ENCODE data around the gene PPARD. TPM values are rescaled to one million over a fixed set of nuclear protein-coding genes. Genes with fewer than 3 reads are reported as not detected.
A peak's percentile ranks its signal among the peaks of the same experiment; 100 is the strongest.

The PPARD gene
- total RNA-seq, 1 experiment from 2014 or later: 26.8 TPM

DNA sequence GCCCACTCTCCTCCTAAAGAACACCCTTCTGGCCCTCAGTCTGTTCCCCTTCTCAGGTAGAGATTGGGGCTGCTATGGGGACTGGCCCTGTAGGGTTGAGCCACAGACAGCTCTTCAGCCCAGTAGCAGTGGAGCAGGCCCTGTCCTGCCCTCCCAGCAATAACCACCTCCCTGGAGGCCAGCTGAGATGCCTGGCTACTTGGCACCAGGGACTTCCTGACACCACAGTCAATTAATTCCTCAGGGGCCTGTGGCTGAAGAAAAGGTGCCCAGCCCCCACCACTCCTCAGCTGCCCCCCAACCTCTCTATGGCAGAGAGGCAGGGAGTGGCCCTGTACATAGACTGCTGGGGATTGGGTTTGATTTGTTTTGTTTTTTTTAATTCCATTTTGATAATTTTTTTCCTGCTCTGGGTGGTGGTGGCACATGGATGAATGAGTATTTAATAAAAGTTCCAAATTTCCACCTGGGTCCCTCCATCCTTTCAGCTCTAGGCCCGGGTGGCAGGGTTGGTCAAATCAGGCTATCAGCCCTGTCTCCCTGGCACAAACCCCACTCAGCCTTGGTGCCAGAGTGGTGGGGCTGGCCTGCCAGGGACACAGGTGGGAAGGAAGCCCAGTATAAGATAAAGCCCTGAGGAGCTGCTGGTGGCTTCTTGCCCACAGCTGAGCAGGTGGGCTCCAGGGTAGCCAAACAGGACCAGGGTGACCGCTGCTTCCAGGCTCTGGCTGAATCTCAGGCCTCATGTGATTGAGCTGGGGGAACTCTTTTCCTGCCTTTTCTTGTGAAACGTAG is 46.6 kb upstream of the PPARD start:
- intact Hi-C loops (cut with micrococcal nuclease; ENCODE audit: unreplicated experiment): loop anchor here (5.0 to 10.0 kb wide), 2 partner anchors 47 to 259 kb away; partner anchors contain the start of gene PPARD
- H3K27ac Mint-ChIP-seq (ENCODE audit: unreplicated experiment): no peak overlapping the region
- peaks cover 8% of the 10 kb centered on the region for H3K4me1 Mint-ChIP-seq (ENCODE audit: low read depth, unreplicated experiment)
- TF ChIP-seq, protein P1, sequence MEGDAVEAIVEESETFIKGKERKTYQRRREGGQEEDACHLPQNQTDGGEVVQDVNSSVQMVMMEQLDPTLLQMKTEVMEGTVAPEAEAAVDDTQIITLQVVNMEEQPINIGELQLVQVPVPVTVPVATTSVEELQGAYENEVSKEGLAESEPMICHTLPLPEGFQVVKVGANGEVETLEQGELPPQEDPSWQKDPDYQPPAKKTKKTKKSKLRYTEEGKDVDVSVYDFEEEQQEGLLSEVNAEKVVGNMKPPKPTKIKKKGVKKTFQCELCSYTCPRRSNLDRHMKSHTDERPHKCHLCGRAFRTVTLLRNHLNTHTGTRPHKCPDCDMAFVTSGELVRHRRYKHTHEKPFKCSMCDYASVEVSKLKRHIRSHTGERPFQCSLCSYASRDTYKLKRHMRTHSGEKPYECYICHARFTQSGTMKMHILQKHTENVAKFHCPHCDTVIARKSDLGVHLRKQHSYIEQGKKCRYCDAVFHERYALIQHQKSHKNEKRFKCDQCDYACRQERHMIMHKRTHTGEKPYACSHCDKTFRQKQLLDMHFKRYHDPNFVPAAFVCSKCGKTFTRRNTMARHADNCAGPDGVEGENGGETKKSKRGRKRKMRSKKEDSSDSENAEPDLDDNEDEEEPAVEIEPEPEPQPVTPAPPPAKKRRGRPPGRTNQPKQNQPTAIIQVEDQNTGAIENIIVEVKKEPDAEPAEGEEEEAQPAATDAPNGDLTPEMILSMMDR (IDR thresholded peaks at IDR 0.05; ENCODE audit: unreplicated experiment): no peak
- H3K27me3 Mint-ChIP-seq (ENCODE audit: unreplicated experiment): no peaks in the 10 kb centered on the region
- H3K36me3 Mint-ChIP-seq (ENCODE audit: insufficient read depth, unreplicated experiment): peaks cover 18% of the 10 kb centered on the region
- no peak overlapping the region for H3K4me3 Mint-ChIP-seq (ENCODE audit: low read depth, unreplicated experiment)
- CTCF ChIA-PET: interaction anchor here (0.5 to 2.4 kb wide), 6 partner anchors 30 to 172 kb away, joined by 3 to 12 read pairs (median 5); partner anchors contain the start of genes PPARD and RPL10A
- H3K9me3 Mint-ChIP-seq (ENCODE audit: low read depth, unreplicated experiment): no peaks in the 10 kb centered on the region
- DNase-seq: no peak
- no TSS peak for BruUV-seq (replicated peaks)

DNA sequence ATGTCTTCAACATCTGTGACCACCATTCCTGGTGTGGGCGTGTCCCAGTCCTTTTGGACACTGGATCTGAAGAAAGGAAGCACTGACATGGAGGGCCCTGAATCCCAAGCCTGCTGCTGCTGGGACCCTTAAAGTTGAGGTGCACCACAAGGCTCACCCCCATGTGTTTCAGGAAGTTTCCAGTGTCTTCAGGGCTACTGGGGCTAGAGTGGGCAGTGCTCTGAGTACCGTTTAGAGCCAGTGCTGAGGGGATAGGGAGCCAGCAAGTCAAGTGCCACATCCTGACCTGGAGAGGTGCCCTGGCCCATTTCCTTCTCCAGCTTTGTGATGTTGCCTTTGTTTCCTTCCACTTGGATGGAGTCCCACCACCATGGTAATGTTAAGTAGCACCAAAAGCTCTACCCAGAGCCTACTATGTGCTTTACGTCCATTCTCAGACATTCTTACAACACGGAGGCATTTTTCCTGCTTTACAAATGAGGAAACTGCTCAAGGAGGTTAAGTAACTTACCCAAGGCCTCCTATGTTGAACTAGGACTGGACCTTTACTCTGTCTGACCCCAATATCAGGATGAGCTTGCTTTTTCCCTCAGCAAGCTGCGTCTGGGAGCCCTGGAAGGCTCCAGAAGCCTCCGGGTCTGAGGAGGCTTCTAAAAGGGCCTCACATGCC is 45.3 kb upstream of the PPARD start:
- TF ChIP-seq, protein P1 (IDR thresholded peaks at IDR 0.05; ENCODE audit: unreplicated experiment): no peak
- H3K4me3 Mint-ChIP-seq (ENCODE audit: low read depth, unreplicated experiment): peak overlapping the region; percentile 62
- no peaks in the 10 kb centered on the region for H3K9me3 Mint-ChIP-seq (ENCODE audit: low read depth, unreplicated experiment)
- intact Hi-C loops (cut with micrococcal nuclease; ENCODE audit: unreplicated experiment): loop anchor here (1.0 to 10.0 kb wide), 5 partner anchors 30 to 258 kb away; partner anchors contain the start of genes PPARD and RPL10A
- CTCF ChIA-PET: interaction anchor here (0.5 to 2.4 kb wide), 15 partner anchors 21 to 494 kb away, joined by 3 to 12 read pairs (median 4); partner anchors contain the start of genes ANKS1A, PPARD and RPL10A
- no peak for DNase-seq
- BruUV-seq (replicated peaks): no TSS peak
- H3K36me3 Mint-ChIP-seq (ENCODE audit: insufficient read depth, unreplicated experiment): peaks cover 15% of the 10 kb centered on the region
- H3K27me3 Mint-ChIP-seq (ENCODE audit: unreplicated experiment): no peaks in the 10 kb centered on the region
- H3K27ac Mint-ChIP-seq (ENCODE audit: unreplicated experiment): no peak overlapping the region
- H3K4me1 Mint-ChIP-seq (ENCODE audit: low read depth, unreplicated experiment): peaks cover 8% of the 10 kb centered on the region

- CTCF ChIA-PET: interaction anchor here (0.5 to 2.4 kb wide), 12 partner anchors 20 to 439 kb away, joined by 3 to 12 read pairs (median 4); partner anchors contain the start of genes ANKS1A and PPARD
These were observed 44.5 kb upstream of the PPARD start, which contains the start of gene DEF6 for GRCh38 chr6:35297601-35298481. Gene DEF6 (plus strand): TSS chr6:35297818. CDS start chr6:35297857, 39 bp downstream.

More at GRCh38 chr6:35297601-35298481, 44.5 kb upstream of the PPARD start, which contains the start of gene DEF6:
- Mint-ChIP-seq H3K27ac (ENCODE audit: unreplicated experiment) (no peak within 1 kb of the TSS), H3K36me3 (ENCODE audit: insufficient read depth, unreplicated experiment) (peaks cover 15% of the 10 kb centered on the region), H3K27me3 (ENCODE audit: unreplicated experiment) (no peaks in the 10 kb centered on the region), H3K4me1 (ENCODE audit: low read depth, unreplicated experiment) (peaks cover 15% of the 10 kb centered on the region), H3K9me3 (ENCODE audit: low read depth, unreplicated experiment) (no peaks in the 10 kb centered on the region), H3K4me3 (ENCODE audit: low read depth, unreplicated experiment) (peak within 1 kb of the TSS; percentile 62)
- DNase-seq: peak; percentile 93
- intact Hi-C loops (cut with micrococcal nuclease; ENCODE audit: unreplicated experiment): loop anchor here (1.0 to 10.0 kb wide), 5 partner anchors 29 to 257 kb away; partner anchors contain the start of genes PPARD and RPL10A
- BruUV-seq (replicated peaks): no TSS peak
- TF ChIP-seq, protein P1 (IDR thresholded peaks at IDR 0.05; ENCODE audit: unreplicated experiment): peak; percentile 82

All from Calu3 (cell line).